Activated CD4-positive, alpha-beta T cell treated with anti-CD3 and anti-CD28 coated beads, Interleukin-2, amount 50 U/mL, for 4 hours (primary cell): ENCODE data around the gene ATP8B3.

Experiments used
- DNase-seq, 2 experiments: peaks; one replicate each; pipeline ENCODE4 v3.0.0-alpha.2; 2020

The ATP8B3 gene, protein sequence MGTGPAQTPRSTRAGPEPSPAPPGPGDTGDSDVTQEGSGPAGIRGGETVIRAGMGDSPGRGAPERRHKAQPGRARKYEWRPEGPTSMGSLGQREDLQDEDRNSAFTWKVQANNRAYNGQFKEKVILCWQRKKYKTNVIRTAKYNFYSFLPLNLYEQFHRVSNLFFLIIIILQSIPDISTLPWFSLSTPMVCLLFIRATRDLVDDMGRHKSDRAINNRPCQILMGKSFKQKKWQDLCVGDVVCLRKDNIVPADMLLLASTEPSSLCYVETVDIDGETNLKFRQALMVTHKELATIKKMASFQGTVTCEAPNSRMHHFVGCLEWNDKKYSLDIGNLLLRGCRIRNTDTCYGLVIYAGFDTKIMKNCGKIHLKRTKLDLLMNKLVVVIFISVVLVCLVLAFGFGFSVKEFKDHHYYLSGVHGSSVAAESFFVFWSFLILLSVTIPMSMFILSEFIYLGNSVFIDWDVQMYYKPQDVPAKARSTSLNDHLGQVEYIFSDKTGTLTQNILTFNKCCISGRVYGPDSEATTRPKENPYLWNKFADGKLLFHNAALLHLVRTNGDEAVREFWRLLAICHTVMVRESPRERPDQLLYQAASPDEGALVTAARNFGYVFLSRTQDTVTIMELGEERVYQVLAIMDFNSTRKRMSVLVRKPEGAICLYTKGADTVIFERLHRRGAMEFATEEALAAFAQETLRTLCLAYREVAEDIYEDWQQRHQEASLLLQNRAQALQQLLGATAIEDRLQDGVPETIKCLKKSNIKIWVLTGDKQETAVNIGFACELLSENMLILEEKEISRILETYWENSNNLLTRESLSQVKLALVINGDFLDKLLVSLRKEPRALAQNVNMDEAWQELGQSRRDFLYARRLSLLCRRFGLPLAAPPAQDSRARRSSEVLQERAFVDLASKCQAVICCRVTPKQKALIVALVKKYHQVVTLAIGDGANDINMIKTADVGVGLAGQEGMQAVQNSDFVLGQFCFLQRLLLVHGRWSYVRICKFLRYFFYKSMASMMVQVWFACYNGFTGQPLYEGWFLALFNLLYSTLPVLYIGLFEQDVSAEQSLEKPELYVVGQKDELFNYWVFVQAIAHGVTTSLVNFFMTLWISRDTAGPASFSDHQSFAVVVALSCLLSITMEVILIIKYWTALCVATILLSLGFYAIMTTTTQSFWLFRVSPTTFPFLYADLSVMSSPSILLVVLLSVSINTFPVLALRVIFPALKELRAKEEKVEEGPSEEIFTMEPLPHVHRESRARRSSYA (N-terminal part only)

DNA sequence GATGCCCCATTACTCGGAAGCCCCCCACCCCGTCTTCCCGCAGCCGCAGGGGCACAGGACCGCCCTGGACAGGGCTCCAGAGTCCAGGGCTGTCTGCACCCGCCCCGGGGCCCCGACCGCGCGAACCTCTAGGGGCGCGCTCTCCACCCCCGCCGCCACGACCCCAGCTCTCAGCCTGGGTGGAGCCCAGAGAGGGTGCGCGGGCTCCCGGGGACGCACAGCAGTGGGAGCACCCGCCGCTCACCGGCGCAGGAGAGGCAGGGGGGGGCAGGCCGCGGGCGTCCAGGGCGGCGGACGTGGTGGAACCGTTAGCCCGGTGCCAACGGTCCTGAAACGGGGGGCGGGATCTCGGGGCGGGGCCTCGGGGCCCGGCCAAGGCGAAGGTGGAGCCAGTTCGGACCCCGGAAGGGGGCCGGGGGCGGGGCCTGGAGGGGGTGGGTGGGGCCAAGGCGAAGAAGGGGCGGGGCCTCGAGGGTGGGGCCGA is at the start of gene ATP8B3:
ATP8B3 (minus strand) TSS at position 335 of the 484 bp plus-strand sequence. CDS start 540 bp downstream, outside the sequence.
- DNase-seq: no peak

GRCh38 chr19:1861599-1862031 is 49.5 kb upstream of the ATP8B3 start:
- DNase-seq: no peak

DNA sequence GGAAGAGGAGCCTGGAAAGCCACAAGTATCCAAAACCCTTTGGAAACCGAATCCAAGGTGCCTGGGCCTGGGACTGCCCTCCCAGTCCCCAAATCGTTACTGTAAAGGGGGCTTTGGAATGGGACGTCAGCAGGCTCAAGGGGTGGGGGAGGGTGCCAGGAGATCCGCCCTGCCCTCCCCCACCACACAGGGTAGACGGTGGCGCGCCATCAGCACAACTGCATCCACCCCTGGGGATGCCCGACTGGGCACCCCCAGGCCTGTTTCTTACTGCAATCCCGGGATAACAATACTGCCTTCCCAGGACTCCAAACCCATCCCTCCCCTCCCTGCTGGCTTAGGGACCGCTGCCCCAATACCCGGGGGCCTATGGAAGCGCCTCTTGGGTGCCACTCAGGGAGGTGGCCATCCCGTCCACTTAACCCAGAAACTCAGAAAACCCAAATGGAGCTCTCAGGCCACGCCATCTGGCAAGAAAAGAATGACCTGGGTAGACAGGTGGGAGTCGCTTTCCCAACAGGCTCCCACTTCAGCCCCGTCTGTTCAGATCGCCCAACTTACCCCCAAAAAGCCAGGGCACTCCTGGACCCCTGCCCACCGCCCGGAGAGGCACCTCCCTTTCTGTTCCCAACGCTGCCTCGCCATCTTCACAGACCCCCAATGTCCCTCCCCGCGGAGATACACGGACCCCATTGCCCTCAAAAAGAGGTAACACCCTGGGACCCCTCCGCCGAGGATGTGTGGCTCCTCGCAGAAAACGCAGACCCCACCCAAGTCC is 48.9 kb upstream of the ATP8B3 start:
- DNase-seq: no peak

GRCh38 chr19:1860042-1860775 is 48.1 kb upstream of the ATP8B3 start:
- peak; percentile 46 to 56 for DNase-seq

GRCh38 chr19:1859331-1859781 is 47.3 kb upstream of the ATP8B3 start:
- no peak for DNase-seq

GRCh38 chr19:1858412-1859081 is 46.5 kb upstream of the ATP8B3 start:
- DNase-seq: no peak

DNA sequence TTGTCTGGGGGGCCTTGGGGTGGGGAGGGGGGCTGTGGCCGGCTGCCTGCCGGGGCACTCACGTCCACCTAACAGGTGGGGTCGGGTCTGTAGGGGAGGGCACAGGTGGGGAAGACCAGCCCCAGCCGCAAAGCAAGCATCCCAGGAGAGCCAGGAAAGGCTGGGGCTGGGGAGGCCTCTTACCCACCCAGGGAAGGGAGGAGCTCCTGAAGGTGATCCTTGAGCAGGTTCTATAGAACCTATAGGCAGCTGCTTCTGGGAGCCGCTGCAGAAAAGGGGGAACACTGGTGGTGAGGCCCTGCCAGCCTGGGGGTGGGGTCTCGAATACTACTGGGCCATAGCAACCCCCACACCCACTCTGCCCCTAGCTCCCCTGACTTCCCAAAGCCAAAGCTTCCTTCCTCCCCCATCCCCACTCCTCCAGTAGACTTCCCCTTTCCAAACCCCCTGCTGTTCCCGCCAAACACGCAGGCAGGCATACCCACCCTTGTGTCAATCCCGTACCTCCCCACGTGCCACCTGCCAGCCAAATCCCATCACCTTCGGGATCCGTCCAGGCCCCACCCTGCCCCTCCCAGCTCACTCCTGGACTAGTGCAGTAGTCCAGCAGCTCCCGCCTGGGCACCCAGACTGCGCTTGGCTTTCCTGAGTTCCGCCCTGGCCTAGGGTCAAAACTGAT is 45.7 kb upstream of the ATP8B3 start:
- no peak for DNase-seq

- peak; percentile 44 to 58 for DNase-seq
These were observed 44.9 kb upstream of the ATP8B3 start for GRCh38 chr19:1856698-1857603.

DNA sequence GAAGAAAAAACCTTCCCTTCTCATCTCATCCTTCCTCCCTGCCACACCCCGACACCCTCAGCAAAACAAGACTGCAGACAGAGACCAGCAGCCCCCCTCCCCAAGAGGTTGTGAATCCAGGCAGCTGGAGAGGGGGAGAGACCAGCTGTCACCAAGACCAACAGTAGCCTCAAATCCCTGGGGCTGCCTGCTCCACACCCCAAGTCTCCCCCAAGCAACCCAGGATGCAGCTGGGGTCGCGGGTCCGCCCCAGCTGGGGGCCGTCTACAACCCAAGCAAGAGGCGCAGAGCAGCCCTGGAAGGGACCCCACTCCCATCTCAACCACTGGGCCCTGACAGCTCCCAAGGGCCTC is 44.2 kb upstream of the ATP8B3 start:
- no peak for DNase-seq

DNA sequence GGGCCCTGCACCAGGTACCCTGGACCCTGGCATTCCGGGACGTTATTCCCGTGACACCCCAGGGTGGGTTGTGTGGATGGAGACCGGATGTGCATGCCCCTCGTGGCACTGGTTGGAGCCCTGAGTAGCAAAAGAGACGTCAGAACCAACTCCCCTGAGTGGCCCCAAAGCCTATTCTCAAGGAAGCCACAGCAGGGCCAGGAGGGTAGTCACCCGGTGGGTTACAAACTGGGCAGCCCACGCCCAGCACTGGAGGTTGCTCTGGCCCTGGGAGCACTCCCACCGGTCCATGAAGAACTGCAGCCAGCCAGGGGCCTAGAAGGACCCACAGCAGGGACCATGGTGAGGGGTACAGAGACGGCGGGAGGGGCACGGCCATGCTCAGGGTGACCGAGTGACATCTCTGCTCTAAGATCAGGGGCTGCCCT is 43.8 kb upstream of the ATP8B3 start:
- no peak for DNase-seq

- DNase-seq: peak; percentile 50 to 52
These were observed 43.2 kb upstream of the ATP8B3 start for GRCh38 chr19:1855040-1855827.

DNA sequence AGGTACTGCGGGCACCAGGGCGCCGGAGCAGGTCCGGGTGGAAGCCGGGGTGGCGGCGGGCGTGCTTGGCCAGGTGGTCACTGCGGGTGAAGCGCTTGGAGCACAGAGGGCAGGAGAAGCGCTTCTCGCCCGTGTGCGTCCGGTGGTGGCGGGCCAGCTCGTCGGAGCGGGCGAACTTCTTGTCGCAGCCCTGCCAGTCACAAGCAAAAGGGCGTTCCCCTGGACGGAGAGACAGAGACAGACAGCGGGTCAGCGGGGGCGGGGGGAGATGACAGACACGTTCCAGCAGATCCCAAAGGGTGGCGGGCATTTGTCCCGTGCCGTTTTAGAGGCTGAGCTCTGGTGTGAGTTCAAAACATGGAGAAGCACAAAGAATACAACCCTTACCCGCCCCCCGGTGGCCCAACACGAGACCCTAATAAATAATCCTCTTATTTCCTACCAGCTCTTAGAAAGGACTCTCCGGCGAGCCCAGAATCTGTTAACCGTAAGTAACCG is 42.5 kb upstream of the ATP8B3 start:
- no peak for DNase-seq

DNA sequence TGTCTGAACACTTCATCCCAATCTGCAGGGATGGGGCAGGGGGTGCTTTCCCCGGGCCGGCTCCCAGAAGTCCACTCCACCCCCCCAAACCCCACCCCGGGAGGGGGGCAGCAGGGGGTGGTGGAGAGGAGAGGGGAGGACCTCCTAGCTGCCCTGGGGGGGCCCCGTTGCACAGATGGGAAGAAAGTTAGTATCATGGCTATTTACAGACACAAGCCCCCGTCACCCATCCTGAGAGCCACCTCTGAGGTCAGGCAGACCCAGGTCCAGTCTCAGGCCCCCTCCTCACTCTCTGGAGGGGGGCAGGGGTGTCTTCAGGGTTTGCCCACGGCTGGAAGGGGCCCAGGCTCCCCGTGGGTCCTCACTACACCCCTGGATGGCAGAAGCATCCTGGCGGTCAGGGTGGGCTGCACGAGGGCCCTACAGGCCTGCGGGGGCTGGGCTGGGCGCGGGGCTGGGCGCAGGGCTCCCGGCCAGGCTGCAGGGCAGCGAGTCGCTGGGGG is 42.0 kb upstream of the ATP8B3 start:
- DNase-seq: no peak

GRCh38 chr19:1853295-1854038 is 41.4 kb upstream of the ATP8B3 start:
- peak; percentile 65 to 69 for DNase-seq

GRCh38 chr19:1852581-1853128 is 40.6 kb upstream of the ATP8B3 start:
- no peak for DNase-seq
